ENCODE measurements around the gene SEM1. TPM values are rescaled to one million over a fixed set of nuclear protein-coding genes. Genes with fewer than 3 reads are reported as not detected.
"Not testable (repeated sequence)": the region's sequence is repeated elsewhere in the genome, so short reads cannot be mapped to it uniquely, and the experiment has no call there.

Gene SEM1
- 70.1 to 75.7 TPM (median 73.5 TPM) in 3 replicates for total RNA-seq

DNA sequence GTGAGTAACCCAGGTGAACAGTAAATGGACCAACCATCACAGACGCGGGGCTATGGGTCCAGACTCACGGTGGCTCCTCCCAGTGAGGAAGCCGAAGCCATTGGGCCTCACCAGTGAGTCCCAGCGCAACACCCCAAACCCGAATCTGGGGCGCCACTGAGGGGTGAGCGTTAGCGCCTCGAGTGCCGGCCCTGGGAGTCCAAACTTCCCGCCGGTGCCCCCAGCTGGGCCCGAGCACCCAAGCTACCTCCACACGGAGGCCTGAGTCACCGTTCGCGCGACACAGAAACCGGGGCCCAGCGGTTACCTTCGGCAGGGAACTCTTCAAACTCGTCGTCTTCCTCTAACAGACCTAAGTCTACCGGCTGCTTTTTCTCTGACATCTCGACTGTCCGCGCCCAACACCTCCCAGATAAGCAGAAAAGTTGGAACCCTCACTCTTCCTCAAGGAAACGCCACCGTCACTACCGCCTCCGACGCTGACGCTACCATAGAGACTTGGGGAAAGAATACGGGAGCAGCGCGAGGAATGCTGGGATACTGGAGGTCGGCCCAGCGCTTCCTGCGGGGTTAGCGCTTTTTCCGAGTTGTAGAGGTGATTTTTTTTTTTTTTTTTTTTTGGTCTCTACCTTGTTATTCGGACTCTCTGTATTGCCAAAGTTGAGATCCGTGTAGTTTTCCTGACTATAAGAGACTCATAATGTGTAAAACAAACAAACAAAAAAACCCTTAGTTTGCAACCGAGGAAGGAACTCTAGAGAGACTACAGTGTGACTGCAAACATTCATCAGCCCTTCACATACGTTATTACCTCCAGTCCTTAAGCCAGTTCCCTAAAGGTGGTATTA lies at the start of gene SEM1:
Gene SEM1, minus strand, starts transcription at position 466 of the 848 bp plus-strand sequence. Its CDS starts 83 bp downstream, at position 383.
- H3K27me3 Mint-ChIP-seq (ENCODE audit: low read depth): no peaks in the 10 kb centered on the region
- H3K4me3 Mint-ChIP-seq: peak within 1 kb of the TSS; percentile 93
- peak; percentile 37 to 65 for DNase-seq (ENCODE audit: low spot score in 2 of 2, unreplicated experiment in 2 of 2)
- H3K4me1 Mint-ChIP-seq: peaks cover 19% of the 10 kb centered on the region
- H3K27ac Mint-ChIP-seq: peak within 1 kb of the TSS; percentile 99
- TF ChIP-seq, protein P1, sequence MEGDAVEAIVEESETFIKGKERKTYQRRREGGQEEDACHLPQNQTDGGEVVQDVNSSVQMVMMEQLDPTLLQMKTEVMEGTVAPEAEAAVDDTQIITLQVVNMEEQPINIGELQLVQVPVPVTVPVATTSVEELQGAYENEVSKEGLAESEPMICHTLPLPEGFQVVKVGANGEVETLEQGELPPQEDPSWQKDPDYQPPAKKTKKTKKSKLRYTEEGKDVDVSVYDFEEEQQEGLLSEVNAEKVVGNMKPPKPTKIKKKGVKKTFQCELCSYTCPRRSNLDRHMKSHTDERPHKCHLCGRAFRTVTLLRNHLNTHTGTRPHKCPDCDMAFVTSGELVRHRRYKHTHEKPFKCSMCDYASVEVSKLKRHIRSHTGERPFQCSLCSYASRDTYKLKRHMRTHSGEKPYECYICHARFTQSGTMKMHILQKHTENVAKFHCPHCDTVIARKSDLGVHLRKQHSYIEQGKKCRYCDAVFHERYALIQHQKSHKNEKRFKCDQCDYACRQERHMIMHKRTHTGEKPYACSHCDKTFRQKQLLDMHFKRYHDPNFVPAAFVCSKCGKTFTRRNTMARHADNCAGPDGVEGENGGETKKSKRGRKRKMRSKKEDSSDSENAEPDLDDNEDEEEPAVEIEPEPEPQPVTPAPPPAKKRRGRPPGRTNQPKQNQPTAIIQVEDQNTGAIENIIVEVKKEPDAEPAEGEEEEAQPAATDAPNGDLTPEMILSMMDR (IDR thresholded peaks at IDR 0.05; ENCODE audit: unreplicated experiment): no peak
- peaks cover 18% of the 10 kb centered on the region for H3K36me3 Mint-ChIP-seq
- peaks cover 29% of the 10 kb centered on the region for H3K9me3 Mint-ChIP-seq

DNA sequence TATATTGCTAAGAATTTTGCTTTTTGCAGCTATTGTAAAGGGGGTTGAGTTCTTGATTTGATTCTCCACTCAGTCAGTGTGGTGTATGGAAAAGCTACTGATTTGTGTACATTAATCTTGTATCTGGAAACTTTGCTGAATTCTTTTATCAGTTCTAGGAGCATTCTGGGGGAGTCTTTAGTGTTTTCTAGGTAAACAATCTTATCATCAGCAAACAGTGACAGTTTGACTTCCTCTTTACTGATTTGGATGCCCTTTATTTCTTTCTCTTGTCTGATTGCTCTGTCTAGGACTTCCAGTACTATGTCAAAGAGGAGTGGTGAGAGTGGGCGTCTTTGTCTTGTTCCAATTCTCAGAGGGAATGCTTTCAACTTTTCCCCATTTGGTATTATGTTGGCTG lies 48.2 kb upstream of the SEM1 start:
- DNase-seq (ENCODE audit: low spot score in 2 of 2, unreplicated experiment in 2 of 2); H3K27me3 Mint-ChIP-seq (ENCODE audit: low read depth); H3K36me3 Mint-ChIP-seq; H3K4me1 Mint-ChIP-seq; H3K27ac Mint-ChIP-seq; H3K4me3 Mint-ChIP-seq: not testable (repeated sequence)
- H3K9me3 Mint-ChIP-seq: peaks cover 42% of the 10 kb centered on the region

DNA sequence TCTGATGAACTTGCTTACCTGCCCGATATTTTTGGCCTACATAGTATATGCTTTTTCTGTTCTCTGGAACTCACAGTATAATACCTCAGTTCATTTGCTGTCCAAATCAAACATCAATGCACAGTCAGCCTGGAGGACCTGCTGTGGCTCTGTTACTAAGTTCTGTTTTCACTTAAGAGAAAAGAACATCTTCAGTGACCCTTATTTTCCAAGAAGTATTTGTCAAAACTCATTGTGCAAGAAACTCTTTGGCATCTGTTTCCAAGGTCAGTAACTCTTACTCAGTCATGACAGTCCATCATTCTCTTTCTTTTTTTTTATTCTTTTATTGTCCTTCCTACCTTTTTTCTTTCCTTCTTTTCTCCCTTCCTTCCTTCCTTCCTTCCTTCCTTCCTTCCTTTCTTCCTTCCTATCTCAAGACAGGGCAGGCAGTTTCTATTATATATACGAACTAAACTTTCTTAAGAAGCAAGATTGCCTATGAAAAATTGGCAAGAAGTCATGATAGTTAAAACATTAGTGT lies 37.8 kb upstream of the SEM1 start:
- Mint-ChIP-seq H3K9me3 (peaks cover 8% of the 10 kb centered on the region), H3K36me3 (peaks cover 5% of the 10 kb centered on the region), H3K4me1 (no peaks in the 10 kb centered on the region), H3K27me3 (ENCODE audit: low read depth) (peaks cover 12% of the 10 kb centered on the region), H3K27ac (no peak overlapping the region), H3K4me3 (no peak overlapping the region)
- TF ChIP-seq, protein P1 (IDR thresholded peaks at IDR 0.05; ENCODE audit: unreplicated experiment): no peak
- no peak for DNase-seq (ENCODE audit: low spot score in 2 of 2, unreplicated experiment in 2 of 2)

DNA sequence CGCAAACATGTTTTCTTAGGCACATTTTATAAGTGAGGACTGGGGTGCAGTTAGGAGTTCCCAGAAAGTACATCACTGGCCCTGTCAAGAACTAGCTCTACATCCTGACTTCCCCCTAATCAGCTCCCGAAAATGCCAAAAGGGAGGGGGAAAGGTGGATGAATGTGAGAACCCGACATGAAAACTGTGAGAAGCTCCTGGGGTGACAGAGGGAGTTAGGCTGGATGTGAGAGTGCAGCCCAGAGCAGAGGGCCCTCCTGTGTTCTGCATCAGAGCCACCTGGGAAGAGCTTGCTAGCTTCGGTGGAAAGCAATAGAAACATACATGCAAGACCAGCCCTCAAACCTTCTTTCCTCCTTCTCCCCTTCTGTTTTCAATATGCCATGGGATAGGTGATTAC lies 30.5 kb upstream of the SEM1 start:
- Mint-ChIP-seq H3K4me1 (peaks cover 20% of the 10 kb centered on the region), H3K36me3 (no peaks in the 10 kb centered on the region), H3K27ac (no peak overlapping the region), H3K4me3 (no peak overlapping the region), H3K27me3 (ENCODE audit: low read depth) (peaks cover 12% of the 10 kb centered on the region), H3K9me3 (no peaks in the 10 kb centered on the region)
- DNase-seq (ENCODE audit: low spot score in 2 of 2, unreplicated experiment in 2 of 2): no peak
- TF ChIP-seq, protein P1 (IDR thresholded peaks at IDR 0.05; ENCODE audit: unreplicated experiment): no peak

DNA sequence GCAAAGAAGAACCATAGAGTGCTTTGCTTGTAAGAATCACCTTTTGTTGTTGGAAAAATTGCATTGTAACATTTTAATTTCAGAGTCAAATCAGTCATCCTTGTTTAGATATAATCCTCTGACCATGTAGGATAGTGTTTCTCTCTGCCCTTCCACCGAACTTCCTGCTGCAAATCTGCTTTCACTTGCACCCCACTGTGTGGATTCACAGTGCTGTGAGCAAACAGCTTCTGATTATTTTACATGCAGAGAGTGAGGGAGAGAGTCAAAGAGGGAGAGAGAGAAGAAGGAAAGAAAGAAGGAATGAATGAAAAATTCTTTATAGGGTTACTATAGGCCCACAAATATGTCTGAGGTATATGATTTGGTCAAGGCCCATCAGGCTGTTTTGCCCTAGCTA lies 30.0 kb upstream of the SEM1 start:
- H3K36me3 Mint-ChIP-seq: no peaks in the 10 kb centered on the region
- peaks cover 22% of the 10 kb centered on the region for H3K4me1 Mint-ChIP-seq
- no peak overlapping the region for H3K27ac Mint-ChIP-seq
- H3K4me3 Mint-ChIP-seq: no peak overlapping the region
- DNase-seq (ENCODE audit: low spot score in 2 of 2, unreplicated experiment in 2 of 2): no peak
- TF ChIP-seq, protein P1 (IDR thresholded peaks at IDR 0.05; ENCODE audit: unreplicated experiment): no peak
- no peaks in the 10 kb centered on the region for H3K9me3 Mint-ChIP-seq
- peaks cover 12% of the 10 kb centered on the region for H3K27me3 Mint-ChIP-seq (ENCODE audit: low read depth)

DNA sequence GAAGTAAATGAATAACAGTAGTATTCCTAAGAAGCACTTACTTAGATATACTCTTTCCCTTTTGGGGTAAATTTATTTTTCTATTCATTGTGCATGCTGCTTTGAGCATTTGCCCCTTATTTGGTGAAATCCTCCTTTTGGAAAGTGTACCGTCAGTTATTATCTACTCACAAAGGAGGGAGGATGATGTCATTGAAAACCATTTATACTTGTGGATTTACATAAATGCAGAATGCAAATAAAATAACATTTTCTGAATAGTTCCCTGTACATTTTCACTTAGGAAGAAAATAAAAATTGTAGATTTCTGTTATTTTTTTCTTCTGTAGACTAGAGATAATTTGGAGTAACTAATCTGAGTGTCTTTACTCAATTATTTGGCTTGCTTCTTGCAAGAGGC lies 29.5 kb upstream of the SEM1 start:
- H3K27ac Mint-ChIP-seq: no peak overlapping the region
- TF ChIP-seq, protein P1 (IDR thresholded peaks at IDR 0.05; ENCODE audit: unreplicated experiment): no peak
- no peak overlapping the region for H3K4me3 Mint-ChIP-seq
- H3K36me3 Mint-ChIP-seq: no peaks in the 10 kb centered on the region
- H3K27me3 Mint-ChIP-seq (ENCODE audit: low read depth): peaks cover 9% of the 10 kb centered on the region
- H3K9me3 Mint-ChIP-seq: no peaks in the 10 kb centered on the region
- peaks cover 26% of the 10 kb centered on the region for H3K4me1 Mint-ChIP-seq
- no peak for DNase-seq (ENCODE audit: low spot score in 2 of 2, unreplicated experiment in 2 of 2)
